Bone marrow (tissue), 2 donors: ENCODE results near the gene EVI5L.
"Not testable (repeated sequence)": the region's sequence is repeated elsewhere in the genome, so short reads cannot be mapped to it uniquely, and the experiment has no call there.

Experiments used
- DNase-seq, 2 donors: peaks; one replicate each; lab custom pipeline; 2025; lab: John Stamatoyannopoulos, UW

EVI5L gene

GRCh38 chr19:7846155-7846646, 16.2 kb downstream of the EVI5L start:
- DNase-seq: no peak

- DNase-seq: no peak
Observed at GRCh38 chr19:7847664-7848063, 17.6 kb downstream of the EVI5L start.

GRCh38 chr19:7848779-7849457, 18.9 kb downstream of the EVI5L start:
- no peak for DNase-seq

GRCh38 chr19:7849631-7849999, 19.6 kb downstream of the EVI5L start:
- DNase-seq: no peak

- no peak for DNase-seq
Observed at GRCh38 chr19:7850000-7850813, 20.2 kb downstream of the EVI5L start.

GRCh38 chr19:7850945-7851622, 21.1 kb downstream of the EVI5L start:
- DNase-seq: no peak

GRCh38 chr19:7851623-7852500, 21.8 kb downstream of the EVI5L start:
- DNase-seq: no peak

GRCh38 chr19:7852851-7853769, 23.1 kb downstream of the EVI5L start:
- peak in 1 of 2 donors; percentile 27 for DNase-seq

- no peak for DNase-seq
Observed at GRCh38 chr19:7853770-7854128, 23.7 kb downstream of the EVI5L start.

- DNase-seq: no peak
Observed at GRCh38 chr19:7855426-7856108, 25.5 kb downstream of the EVI5L start.

GRCh38 chr19:7856109-7856591, 26.1 kb downstream of the EVI5L start:
- no peak for DNase-seq

GRCh38 chr19:7856679-7857663, 27.0 kb downstream of the EVI5L start:
- DNase-seq: no peak

- no peak for DNase-seq
Observed at GRCh38 chr19:7857727-7858108, 27.7 kb downstream of the EVI5L start.

GRCh38 chr19:7858109-7858770, 28.2 kb downstream of the EVI5L start:
- DNase-seq: no peak

GRCh38 chr19:7859087-7859486, 29.1 kb downstream of the EVI5L start:
- not testable (repeated sequence) for DNase-seq

GRCh38 chr19:7859831-7860713, 30.1 kb downstream of the EVI5L start:
- no peak for DNase-seq
